Measurements from ENCODE around the gene ANP32B.

The ANP32B gene

DNA sequence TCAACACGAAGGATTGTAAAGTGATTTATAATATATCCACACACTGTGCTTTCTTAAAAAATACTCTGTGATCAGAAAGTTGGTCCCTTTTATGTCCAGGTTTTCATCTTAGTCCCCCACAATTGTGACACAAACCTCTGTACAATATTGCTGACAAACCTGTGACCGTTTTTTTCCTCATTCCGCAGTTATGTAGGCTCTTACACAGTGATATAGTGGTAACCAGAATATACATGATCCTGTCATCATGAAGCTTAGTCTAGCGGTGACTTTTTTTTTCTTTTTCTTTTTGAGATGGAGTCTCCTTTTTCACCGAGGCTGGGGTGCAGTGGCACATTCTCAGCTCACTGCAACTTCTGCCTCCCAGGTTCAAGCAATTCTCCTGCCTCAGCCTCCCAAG, 8.7 kb downstream of the ANP32B start:
- Histone ChIP-seq H3K4me3 (ENCODE audit: insufficient read depth in 1 of 2, low read depth in 1 of 2, low read length in 2 of 2) (no peak overlapping the region), H3K23ac (ENCODE audit: low read length in 2 of 2) (no peak overlapping the region), H2AFZ (ENCODE audit: low read depth, low read length) (no peak overlapping the region), H2BK15ac (ENCODE audit: low read depth, poor library complexity, severe bottlenecking) (no peak overlapping the region), H3K9me3 (ENCODE audit: control insufficient read depth, low read length) (no peaks in the 10 kb centered on the region), H2BK12ac (ENCODE audit: low read length in 2 of 2) (no peak overlapping the region), H3K79me1 (replicated peaks; ENCODE audit: low read length, poor library complexity, severe bottlenecking) (peaks cover 2% of the 10 kb centered on the region), H3K14ac (ENCODE audit: low read length in 2 of 2) (no peak overlapping the region), H3K18ac (ENCODE audit: low read depth in 1 of 2, low read length in 2 of 2) (no peak overlapping the region), H4K91ac (ENCODE audit: low read length) (no peak overlapping the region), H3K36me3 (ENCODE audit: control insufficient read depth in 1 of 2, insufficient read depth in 2 of 2, low read depth in 1 of 2, low read length in 2 of 2) (peaks cover 0 to 20% of the 10 kb centered on the region in 2 experiments), H3K4me2 (ENCODE audit: low read length, poor library complexity, severe bottlenecking) (no peak overlapping the region), H3K4ac (ENCODE audit: low read depth in 1 of 2, low read length in 2 of 2) (no peak overlapping the region), H2AK5ac (ENCODE audit: low read length, severe bottlenecking) (no peak overlapping the region), H3K27ac (ENCODE audit: low read length, poor library complexity, severe bottlenecking) (no peak overlapping the region), H3K9ac (ENCODE audit: low read length) (no peak overlapping the region), H3K27me3 (ENCODE audit: control insufficient read depth in 1 of 2, insufficient read depth in 1 of 2, low read length in 2 of 2) (no peaks in the 10 kb centered on the region), H2BK120ac (ENCODE audit: low read depth, low read length) (no peak overlapping the region), H3K4me1 (ENCODE audit: control insufficient read depth, insufficient read depth, low read depth, low read length) (peaks cover 4% of the 10 kb centered on the region), H4K8ac (ENCODE audit: low read length) (no peak overlapping the region), H2BK5ac (ENCODE audit: low read depth, low read length, poor library complexity, severe bottlenecking) (no peak overlapping the region)
- WGBS: 100% methylated on average over 2 of the region's 5 CpGs
- no peak for DNase-seq

DNA sequence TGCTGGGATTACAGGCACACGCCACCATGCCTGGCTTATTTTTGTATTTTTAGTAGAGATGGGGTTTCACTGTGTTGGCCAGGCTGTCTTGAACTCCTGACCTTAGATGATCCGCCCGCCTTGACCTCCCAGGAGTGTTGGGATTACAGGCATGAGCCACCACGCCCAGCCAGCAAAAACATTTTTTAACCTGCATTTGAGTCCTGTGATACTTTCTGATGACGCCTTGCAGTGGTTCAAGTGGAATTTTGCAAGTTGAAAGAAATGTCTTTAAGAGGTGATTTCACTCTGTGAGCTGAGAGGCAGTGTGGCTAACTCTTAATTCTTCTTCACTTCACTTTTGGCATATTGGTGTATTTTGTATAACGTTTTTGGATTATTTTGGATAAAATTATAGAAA, 9.1 kb downstream of the ANP32B start:
- no peaks in the 10 kb centered on the region for H3K9me3 ChIP-seq (ENCODE audit: control insufficient read depth, low read length)
- H2BK120ac ChIP-seq (ENCODE audit: low read depth, low read length): no peak overlapping the region
- H3K14ac ChIP-seq (ENCODE audit: low read length in 2 of 2): no peak overlapping the region
- H3K4me1 ChIP-seq (ENCODE audit: control insufficient read depth, insufficient read depth, low read depth, low read length): peaks cover 4% of the 10 kb centered on the region
- no peak overlapping the region for H4K91ac ChIP-seq (ENCODE audit: low read length)
- no peak overlapping the region for H3K4ac ChIP-seq (ENCODE audit: low read depth in 1 of 2, low read length in 2 of 2)
- H2BK12ac ChIP-seq (ENCODE audit: low read length in 2 of 2): no peak overlapping the region
- no peak overlapping the region for H2BK5ac ChIP-seq (ENCODE audit: low read depth, low read length, poor library complexity, severe bottlenecking)
- no peaks in the 10 kb centered on the region for H3K27me3 ChIP-seq (ENCODE audit: control insufficient read depth in 1 of 2, insufficient read depth in 1 of 2, low read length in 2 of 2)
- H2AFZ ChIP-seq (ENCODE audit: low read depth, low read length): no peak overlapping the region
- H3K36me3 ChIP-seq (ENCODE audit: control insufficient read depth in 1 of 2, insufficient read depth in 2 of 2, low read depth in 1 of 2, low read length in 2 of 2): peaks cover 0 to 24% of the 10 kb centered on the region in 2 experiments
- no peak overlapping the region for H3K27ac ChIP-seq (ENCODE audit: low read length, poor library complexity, severe bottlenecking)
- DNase-seq: no peak
- no peak overlapping the region for H2AK5ac ChIP-seq (ENCODE audit: low read length, severe bottlenecking)
- no peak overlapping the region for H2BK15ac ChIP-seq (ENCODE audit: low read depth, poor library complexity, severe bottlenecking)
- H3K4me3 ChIP-seq (ENCODE audit: insufficient read depth in 1 of 2, low read depth in 1 of 2, low read length in 2 of 2): no peak overlapping the region
- WGBS: 98% methylated on average over 5 of the region's 6 CpGs
- H3K18ac ChIP-seq (ENCODE audit: low read depth in 1 of 2, low read length in 2 of 2): no peak overlapping the region
- H3K79me1 ChIP-seq (replicated peaks; ENCODE audit: low read length, poor library complexity, severe bottlenecking): peaks cover 2% of the 10 kb centered on the region
- no peak overlapping the region for H4K8ac ChIP-seq (ENCODE audit: low read length)
- no peak overlapping the region for H3K23ac ChIP-seq (ENCODE audit: low read length in 2 of 2)
- no peak overlapping the region for H3K9ac ChIP-seq (ENCODE audit: low read length)
- H3K4me2 ChIP-seq (ENCODE audit: low read length, poor library complexity, severe bottlenecking): no peak overlapping the region

DNA sequence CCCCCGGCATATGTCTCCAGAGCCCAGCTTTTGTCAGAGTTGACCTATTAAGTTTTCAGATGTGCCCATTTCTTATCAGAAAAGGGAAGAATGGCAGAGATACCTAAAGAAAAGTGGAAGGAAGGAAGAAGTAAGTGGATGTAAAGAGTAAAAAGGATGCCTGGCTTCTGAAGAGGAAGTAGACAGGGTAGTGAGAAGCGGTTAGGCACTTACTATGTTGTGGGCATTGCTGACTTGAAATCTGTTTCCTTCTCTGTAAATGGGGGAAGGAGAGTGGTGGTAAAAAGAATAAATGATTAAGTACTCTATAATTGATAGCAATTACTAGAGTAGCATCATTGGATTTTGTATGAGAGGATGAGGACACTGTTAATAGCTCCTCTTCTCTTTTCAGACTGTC, 9.9 kb downstream of the ANP32B start:
- H3K9me3 ChIP-seq (ENCODE audit: control insufficient read depth, low read length): no peaks in the 10 kb centered on the region
- H3K23ac ChIP-seq (ENCODE audit: low read length in 2 of 2): no peak overlapping the region
- H2AK5ac ChIP-seq (ENCODE audit: low read length, severe bottlenecking): no peak overlapping the region
- no peak overlapping the region for H2BK15ac ChIP-seq (ENCODE audit: low read depth, poor library complexity, severe bottlenecking)
- H2BK12ac ChIP-seq (ENCODE audit: low read length in 2 of 2): no peak overlapping the region
- no peak overlapping the region for H3K14ac ChIP-seq (ENCODE audit: low read length in 2 of 2)
- no peak overlapping the region for H3K4me3 ChIP-seq (ENCODE audit: insufficient read depth in 1 of 2, low read depth in 1 of 2, low read length in 2 of 2)
- no peak overlapping the region for H4K91ac ChIP-seq (ENCODE audit: low read length)
- H4K8ac ChIP-seq (ENCODE audit: low read length): no peak overlapping the region
- no peak overlapping the region for H3K4me2 ChIP-seq (ENCODE audit: low read length, poor library complexity, severe bottlenecking)
- DNase-seq: no peak
- peaks cover 4% of the 10 kb centered on the region for H3K4me1 ChIP-seq (ENCODE audit: control insufficient read depth, insufficient read depth, low read depth, low read length)
- no peak overlapping the region for H3K18ac ChIP-seq (ENCODE audit: low read depth in 1 of 2, low read length in 2 of 2)
- H3K79me1 ChIP-seq (replicated peaks; ENCODE audit: low read length, poor library complexity, severe bottlenecking): peaks cover 4% of the 10 kb centered on the region
- H2BK120ac ChIP-seq (ENCODE audit: low read depth, low read length): no peak overlapping the region
- H3K27me3 ChIP-seq (ENCODE audit: control insufficient read depth in 1 of 2, insufficient read depth in 1 of 2, low read length in 2 of 2): no peaks in the 10 kb centered on the region
- no peak overlapping the region for H2AFZ ChIP-seq (ENCODE audit: low read depth, low read length)
- H2BK5ac ChIP-seq (ENCODE audit: low read depth, low read length, poor library complexity, severe bottlenecking): no peak overlapping the region
- peaks cover 0 to 31% of the 10 kb centered on the region in 2 experiments for H3K36me3 ChIP-seq (ENCODE audit: control insufficient read depth in 1 of 2, insufficient read depth in 2 of 2, low read depth in 1 of 2, low read length in 2 of 2)
- H3K27ac ChIP-seq (ENCODE audit: low read length, poor library complexity, severe bottlenecking): no peak overlapping the region
- no peak overlapping the region for H3K9ac ChIP-seq (ENCODE audit: low read length)
- no peak overlapping the region for H3K4ac ChIP-seq (ENCODE audit: low read depth in 1 of 2, low read length in 2 of 2)
- WGBS: 100% methylated on average over 2 of the region's 2 CpGs

DNA sequence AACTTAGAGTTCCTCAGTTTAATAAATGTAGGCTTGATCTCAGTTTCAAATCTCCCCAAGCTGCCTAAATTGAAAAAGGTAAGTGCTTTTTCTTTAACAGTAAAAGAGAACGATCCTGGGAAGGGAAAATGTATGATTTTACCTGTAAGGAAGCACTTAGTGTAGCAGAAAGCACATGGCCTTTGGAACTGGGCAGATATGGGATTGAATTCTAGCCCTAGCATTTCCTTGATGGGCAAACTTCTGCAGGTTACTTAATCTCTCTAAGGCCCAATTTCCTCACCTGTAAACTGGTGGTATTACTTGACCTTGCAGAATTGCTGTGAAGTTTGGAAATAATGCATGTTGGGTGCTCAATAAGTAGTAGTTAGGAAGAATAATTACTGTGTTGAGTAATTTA, 11.6 kb downstream of the ANP32B start:
- no peak for DNase-seq
- 100% methylated on average over 1 of the region's 1 CpG for WGBS
- Histone ChIP-seq H3K4me3 (ENCODE audit: insufficient read depth in 1 of 2, low read depth in 1 of 2, low read length in 2 of 2) (no peak overlapping the region), H3K4me1 (ENCODE audit: control insufficient read depth, insufficient read depth, low read depth, low read length) (peaks cover 2% of the 10 kb centered on the region), H2BK12ac (ENCODE audit: low read length in 2 of 2) (no peak overlapping the region), H2BK120ac (ENCODE audit: low read depth, low read length) (no peak overlapping the region), H3K18ac (ENCODE audit: low read depth in 1 of 2, low read length in 2 of 2) (no peak overlapping the region), H4K8ac (ENCODE audit: low read length) (no peak overlapping the region), H2AK5ac (ENCODE audit: low read length, severe bottlenecking) (no peak overlapping the region), H2AFZ (ENCODE audit: low read depth, low read length) (no peak overlapping the region), H3K9me3 (ENCODE audit: control insufficient read depth, low read length) (no peaks in the 10 kb centered on the region), H3K27me3 (ENCODE audit: control insufficient read depth in 1 of 2, insufficient read depth in 1 of 2, low read length in 2 of 2) (no peaks in the 10 kb centered on the region), H3K4ac (ENCODE audit: low read depth in 1 of 2, low read length in 2 of 2) (no peak overlapping the region), H3K23ac (ENCODE audit: low read length in 2 of 2) (no peak overlapping the region), H3K14ac (ENCODE audit: low read length in 2 of 2) (no peak overlapping the region), H3K9ac (ENCODE audit: low read length) (no peak overlapping the region), H3K4me2 (ENCODE audit: low read length, poor library complexity, severe bottlenecking) (no peak overlapping the region), H3K79me1 (replicated peaks; ENCODE audit: low read length, poor library complexity, severe bottlenecking) (peaks cover 7% of the 10 kb centered on the region), H3K27ac (ENCODE audit: low read length, poor library complexity, severe bottlenecking) (no peak overlapping the region), H3K36me3 (ENCODE audit: control insufficient read depth in 1 of 2, insufficient read depth in 2 of 2, low read depth in 1 of 2, low read length in 2 of 2) (peaks cover 0 to 45% of the 10 kb centered on the region in 2 experiments), H2BK5ac (ENCODE audit: low read depth, low read length, poor library complexity, severe bottlenecking) (no peak overlapping the region), H4K91ac (ENCODE audit: low read length) (no peak overlapping the region), H2BK15ac (ENCODE audit: low read depth, poor library complexity, severe bottlenecking) (no peak overlapping the region)

Data from mesenchymal stem cell (in vitro differentiated cells and primary cell).